ENCODE measurements around the gene SLC9B2. TPM values are rescaled to one million over a fixed set of nuclear protein-coding genes. Genes with fewer than 3 reads are reported as not detected.

The SLC9B2 gene
- total RNA-seq, 1 experiment from 2014 or later, result 4.6 TPM

DNA sequence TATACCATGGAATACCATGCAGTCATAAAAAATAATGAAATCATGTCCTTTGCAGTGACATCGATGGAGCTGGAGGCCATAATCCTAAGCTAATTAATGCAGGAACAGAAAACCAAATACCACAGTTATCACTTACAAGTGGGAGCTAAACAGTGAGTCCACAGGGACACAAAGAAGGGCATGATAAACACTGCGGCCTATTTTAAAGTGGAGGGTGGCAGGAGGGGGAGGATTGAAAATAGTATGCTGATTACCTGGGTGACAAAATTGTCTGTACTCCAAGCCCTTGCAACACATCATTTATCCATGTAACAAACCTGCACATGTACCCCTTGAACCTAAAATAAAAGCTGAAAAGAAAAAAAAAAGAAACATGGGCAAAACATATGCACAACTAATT is 40.4 kb downstream of the SLC9B2 start:
- Mint-ChIP-seq H3K9me3 (no peaks in the 10 kb centered on the region), H3K36me3 (no peaks in the 10 kb centered on the region), H3K27ac (no peak overlapping the region), H3K27me3 (ENCODE audit: low read depth) (no peaks in the 10 kb centered on the region), H3K4me1 (no peaks in the 10 kb centered on the region), H3K4me3 (no peak overlapping the region)
- no peak for ATAC-seq
- DNase-seq (ENCODE audit: low spot score), result no peak
- TF ChIP-seq, protein P1, sequence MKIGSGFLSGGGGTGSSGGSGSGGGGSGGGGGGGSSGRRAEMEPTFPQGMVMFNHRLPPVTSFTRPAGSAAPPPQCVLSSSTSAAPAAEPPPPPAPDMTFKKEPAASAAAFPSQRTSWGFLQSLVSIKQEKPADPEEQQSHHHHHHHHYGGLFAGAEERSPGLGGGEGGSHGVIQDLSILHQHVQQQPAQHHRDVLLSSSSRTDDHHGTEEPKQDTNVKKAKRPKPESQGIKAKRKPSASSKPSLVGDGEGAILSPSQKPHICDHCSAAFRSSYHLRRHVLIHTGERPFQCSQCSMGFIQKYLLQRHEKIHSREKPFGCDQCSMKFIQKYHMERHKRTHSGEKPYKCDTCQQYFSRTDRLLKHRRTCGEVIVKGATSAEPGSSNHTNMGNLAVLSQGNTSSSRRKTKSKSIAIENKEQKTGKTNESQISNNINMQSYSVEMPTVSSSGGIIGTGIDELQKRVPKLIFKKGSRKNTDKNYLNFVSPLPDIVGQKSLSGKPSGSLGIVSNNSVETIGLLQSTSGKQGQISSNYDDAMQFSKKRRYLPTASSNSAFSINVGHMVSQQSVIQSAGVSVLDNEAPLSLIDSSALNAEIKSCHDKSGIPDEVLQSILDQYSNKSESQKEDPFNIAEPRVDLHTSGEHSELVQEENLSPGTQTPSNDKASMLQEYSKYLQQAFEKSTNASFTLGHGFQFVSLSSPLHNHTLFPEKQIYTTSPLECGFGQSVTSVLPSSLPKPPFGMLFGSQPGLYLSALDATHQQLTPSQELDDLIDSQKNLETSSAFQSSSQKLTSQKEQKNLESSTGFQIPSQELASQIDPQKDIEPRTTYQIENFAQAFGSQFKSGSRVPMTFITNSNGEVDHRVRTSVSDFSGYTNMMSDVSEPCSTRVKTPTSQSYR (CRISPR knock-in tag; IDR thresholded peaks at IDR 0.05), result no peak
- TF ChIP-seq, protein P2, sequence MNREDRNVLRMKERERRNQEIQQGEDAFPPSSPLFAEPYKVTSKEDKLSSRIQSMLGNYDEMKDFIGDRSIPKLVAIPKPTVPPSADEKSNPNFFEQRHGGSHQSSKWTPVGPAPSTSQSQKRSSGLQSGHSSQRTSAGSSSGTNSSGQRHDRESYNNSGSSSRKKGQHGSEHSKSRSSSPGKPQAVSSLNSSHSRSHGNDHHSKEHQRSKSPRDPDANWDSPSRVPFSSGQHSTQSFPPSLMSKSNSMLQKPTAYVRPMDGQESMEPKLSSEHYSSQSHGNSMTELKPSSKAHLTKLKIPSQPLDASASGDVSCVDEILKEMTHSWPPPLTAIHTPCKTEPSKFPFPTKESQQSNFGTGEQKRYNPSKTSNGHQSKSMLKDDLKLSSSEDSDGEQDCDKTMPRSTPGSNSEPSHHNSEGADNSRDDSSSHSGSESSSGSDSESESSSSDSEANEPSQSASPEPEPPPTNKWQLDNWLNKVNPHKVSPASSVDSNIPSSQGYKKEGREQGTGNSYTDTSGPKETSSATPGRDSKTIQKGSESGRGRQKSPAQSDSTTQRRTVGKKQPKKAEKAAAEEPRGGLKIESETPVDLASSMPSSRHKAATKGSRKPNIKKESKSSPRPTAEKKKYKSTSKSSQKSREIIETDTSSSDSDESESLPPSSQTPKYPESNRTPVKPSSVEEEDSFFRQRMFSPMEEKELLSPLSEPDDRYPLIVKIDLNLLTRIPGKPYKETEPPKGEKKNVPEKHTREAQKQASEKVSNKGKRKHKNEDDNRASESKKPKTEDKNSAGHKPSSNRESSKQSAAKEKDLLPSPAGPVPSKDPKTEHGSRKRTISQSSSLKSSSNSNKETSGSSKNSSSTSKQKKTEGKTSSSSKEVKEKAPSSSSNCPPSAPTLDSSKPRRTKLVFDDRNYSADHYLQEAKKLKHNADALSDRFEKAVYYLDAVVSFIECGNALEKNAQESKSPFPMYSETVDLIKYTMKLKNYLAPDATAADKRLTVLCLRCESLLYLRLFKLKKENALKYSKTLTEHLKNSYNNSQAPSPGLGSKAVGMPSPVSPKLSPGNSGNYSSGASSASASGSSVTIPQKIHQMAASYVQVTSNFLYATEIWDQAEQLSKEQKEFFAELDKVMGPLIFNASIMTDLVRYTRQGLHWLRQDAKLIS (CRISPR knock-in tag; IDR thresholded peaks at IDR 0.05; ENCODE audit: borderline replicate concordance), result no peak
- no peak for TF ChIP-seq TEAD1 (CRISPR knock-in tag; IDR thresholded peaks at IDR 0.05)
- TF ChIP-seq ELF4 (CRISPR knock-in tag; IDR thresholded peaks at IDR 0.05; ENCODE audit: low read depth), result no peak
- TF ChIP-seq ZNF138 (CRISPR knock-in tag; conservative IDR thresholded peaks at IDR 0.05), result no peak
- TF ChIP-seq MXD4 (CRISPR knock-in tag; IDR thresholded peaks at IDR 0.05; ENCODE audit: borderline replicate concordance), result no peak
- TF ChIP-seq ATF3 (CRISPR knock-in tag; conservative IDR thresholded peaks at IDR 0.05), result no peak
- TF ChIP-seq SP1 (CRISPR knock-in tag; conservative IDR thresholded peaks at IDR 0.05), result no peak
- TF ChIP-seq, protein P3, sequence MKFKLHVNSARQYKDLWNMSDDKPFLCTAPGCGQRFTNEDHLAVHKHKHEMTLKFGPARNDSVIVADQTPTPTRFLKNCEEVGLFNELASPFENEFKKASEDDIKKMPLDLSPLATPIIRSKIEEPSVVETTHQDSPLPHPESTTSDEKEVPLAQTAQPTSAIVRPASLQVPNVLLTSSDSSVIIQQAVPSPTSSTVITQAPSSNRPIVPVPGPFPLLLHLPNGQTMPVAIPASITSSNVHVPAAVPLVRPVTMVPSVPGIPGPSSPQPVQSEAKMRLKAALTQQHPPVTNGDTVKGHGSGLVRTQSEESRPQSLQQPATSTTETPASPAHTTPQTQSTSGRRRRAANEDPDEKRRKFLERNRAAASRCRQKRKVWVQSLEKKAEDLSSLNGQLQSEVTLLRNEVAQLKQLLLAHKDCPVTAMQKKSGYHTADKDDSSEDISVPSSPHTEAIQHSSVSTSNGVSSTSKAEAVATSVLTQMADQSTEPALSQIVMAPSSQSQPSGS (CRISPR knock-in tag; IDR thresholded peaks at IDR 0.05; ENCODE audit: borderline replicate concordance, low read depth), result no peak
- TF ChIP-seq, protein P4, sequence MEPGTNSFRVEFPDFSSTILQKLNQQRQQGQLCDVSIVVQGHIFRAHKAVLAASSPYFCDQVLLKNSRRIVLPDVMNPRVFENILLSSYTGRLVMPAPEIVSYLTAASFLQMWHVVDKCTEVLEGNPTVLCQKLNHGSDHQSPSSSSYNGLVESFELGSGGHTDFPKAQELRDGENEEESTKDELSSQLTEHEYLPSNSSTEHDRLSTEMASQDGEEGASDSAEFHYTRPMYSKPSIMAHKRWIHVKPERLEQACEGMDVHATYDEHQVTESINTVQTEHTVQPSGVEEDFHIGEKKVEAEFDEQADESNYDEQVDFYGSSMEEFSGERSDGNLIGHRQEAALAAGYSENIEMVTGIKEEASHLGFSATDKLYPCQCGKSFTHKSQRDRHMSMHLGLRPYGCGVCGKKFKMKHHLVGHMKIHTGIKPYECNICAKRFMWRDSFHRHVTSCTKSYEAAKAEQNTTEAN (CRISPR knock-in tag; IDR thresholded peaks at IDR 0.05), result no peak
- no peak for TF ChIP-seq PREB (CRISPR knock-in tag; IDR thresholded peaks at IDR 0.05; ENCODE audit: borderline replicate concordance)
- TF ChIP-seq ZNF263 (CRISPR knock-in tag; IDR thresholded peaks at IDR 0.05; ENCODE audit: low read depth), result no peak
- TF ChIP-seq, protein P5, sequence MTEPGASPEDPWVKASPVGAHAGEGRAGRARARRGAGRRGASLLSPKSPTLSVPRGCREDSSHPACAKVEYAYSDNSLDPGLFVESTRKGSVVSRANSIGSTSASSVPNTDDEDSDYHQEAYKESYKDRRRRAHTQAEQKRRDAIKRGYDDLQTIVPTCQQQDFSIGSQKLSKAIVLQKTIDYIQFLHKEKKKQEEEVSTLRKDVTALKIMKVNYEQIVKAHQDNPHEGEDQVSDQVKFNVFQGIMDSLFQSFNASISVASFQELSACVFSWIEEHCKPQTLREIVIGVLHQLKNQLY (CRISPR knock-in tag; IDR thresholded peaks at IDR 0.05), result no peak
- no peak for TF ChIP-seq CDX4 (CRISPR knock-in tag; IDR thresholded peaks at IDR 0.05; ENCODE audit: borderline replicate concordance)
- no peak for TF ChIP-seq NR3C1 (CRISPR knock-in tag; conservative IDR thresholded peaks at IDR 0.05; ENCODE audit: low read depth)
- TF ChIP-seq ZNF121 (CRISPR knock-in tag; IDR thresholded peaks at IDR 0.05), result no peak
- TF ChIP-seq CTCF (IDR thresholded peaks at IDR 0.05), result no peak
- TF ChIP-seq ZNF512 (CRISPR knock-in tag; IDR thresholded peaks at IDR 0.05; ENCODE audit: borderline replicate concordance), result no peak
- ChIA-PET CTCF (interaction anchor here (0.7 kb wide), 1 partner anchor 11 kb away, joined by 3 read pairs; no protein-coding TSS in a partner anchor), POLR2A (no interaction called here)

Measured in WTC11 (cell line).